GM19025 (cell line): ENCODE data around the gene HIBADH.
"Not testable (repeated sequence)": the region's sequence is repeated elsewhere in the genome, so short reads cannot be mapped to it uniquely, and the experiment has no call there.

Experiments used
- ATAC-seq: cut with Tn5 transposase; IDR thresholded peaks from one replicate; pipeline ENCODE4 v1.9.1; 2021; ENCODE audit warnings: mild to moderate bottlenecking, low read depth, moderate library complexity; ENCODE audit not compliant: unreplicated experiment

Gene HIBADH

DNA sequence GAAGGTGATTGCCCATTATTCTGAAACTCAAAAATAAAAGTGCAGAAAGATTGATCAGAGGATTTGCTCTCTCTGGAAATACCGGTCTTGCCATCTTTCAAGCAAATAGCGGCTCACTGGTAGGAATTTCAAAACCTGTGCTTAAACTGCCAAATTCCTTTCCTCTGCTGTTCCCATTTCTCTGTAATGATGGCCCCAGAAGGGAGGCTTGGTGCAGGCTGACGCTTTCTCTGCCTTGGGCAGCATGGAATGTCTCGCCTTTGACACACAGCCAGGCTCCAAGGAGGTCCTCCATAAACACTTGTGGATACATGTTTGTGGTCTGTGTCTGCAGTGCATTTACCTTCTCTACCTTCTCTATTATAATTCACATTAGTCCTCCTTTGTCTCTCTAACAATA, 146.8 kb downstream of the HIBADH start:
- no peak for ATAC-seq

DNA sequence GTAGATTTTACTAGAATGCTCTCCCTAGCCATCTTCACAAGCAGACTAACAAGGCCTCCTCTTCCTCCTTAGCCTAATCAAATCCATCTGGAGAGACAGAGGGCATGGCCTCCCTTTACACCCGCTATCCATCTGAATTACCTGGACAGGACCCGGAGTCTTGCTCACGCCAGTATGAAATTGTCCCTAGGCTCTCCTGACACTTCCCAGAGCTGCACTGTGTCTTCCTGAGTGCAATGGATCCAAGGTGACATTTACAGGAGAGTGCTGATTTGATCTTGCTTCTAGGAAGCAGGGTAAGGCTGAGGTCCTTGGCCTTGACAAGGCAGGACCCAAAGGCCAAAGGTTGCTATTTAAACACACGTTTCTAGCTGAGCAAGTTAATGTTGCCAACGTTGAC, 147.8 kb downstream of the HIBADH start:
- no peak for ATAC-seq

DNA sequence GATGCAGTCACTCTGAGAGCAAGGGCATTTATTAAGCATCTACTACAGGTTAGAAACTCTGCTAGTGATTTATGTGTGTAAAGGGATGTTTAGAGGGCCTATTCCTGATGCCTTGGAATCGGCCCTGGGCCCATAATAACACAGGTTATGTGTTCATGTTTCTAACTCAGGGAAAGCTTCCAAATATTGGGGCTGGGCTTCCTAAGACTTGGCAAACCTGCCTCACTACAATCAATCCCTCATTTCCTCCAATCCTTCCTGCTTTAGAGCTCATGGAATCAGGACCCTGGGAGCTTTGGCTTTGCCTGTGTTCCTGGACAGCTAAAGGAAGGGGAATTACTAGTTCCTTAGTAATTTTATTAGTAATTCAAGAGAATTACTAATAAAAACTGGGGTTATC, 148.8 kb downstream of the HIBADH start:
- ATAC-seq: no peak

DNA sequence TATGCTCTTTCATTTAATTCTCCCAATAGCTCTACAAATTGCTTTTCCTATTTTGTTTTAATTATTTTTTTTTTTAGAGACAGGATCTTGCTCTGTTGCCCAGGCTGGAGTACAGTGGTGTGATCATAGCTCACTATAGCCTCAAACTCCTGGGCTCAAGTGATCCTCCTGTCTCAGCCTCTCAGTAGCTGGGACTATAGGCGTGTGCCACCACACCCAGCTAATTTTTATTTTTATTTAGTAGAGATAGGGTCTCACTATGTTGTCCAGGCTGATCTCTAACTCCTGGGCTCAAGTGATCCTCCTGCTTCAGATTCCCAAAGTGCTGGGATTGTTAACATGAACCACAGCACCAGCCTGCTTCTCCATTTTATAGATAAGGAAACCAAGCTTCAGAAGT, 151.3 kb downstream of the HIBADH start:
- ATAC-seq: not testable (repeated sequence)

DNA sequence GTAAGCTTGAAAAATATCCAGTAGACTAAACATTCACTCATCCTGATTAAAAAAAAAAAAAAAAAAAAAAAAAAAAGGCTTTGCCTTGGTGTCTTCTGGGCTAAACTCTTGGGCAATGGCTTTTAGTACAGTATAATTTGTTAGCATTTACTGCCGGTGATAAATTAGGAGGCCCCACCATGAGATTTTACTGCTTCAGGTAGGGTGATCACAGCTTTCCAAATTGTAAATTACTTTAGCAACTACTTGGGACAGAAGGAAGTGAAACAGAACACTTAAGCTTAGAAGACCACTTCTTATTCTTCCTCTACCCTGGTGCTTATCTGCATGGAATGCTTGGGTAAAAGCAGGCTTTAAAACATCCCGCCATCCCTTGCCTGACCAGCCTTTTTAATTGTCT, 152.1 kb downstream of the HIBADH start:
- no peak for ATAC-seq

DNA sequence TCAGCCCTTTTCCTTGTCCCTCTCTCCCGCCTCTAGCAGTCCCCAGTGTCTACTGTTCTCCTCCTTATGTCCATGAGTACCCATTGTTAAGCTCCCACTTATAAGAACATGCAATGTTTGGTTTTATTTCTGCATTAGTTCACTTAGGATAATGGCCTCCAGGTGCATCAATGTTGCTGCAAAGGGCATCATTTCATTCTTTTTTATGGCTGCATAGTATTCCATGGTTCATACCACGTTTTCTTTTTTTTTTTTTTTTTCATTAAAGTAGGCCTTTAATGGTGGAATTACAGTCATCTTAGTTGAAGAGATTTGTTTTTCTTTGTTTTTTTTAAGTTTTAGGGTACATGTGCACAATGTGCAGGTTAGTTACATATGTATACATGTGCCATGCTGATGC, 160.8 kb downstream of the HIBADH start:
- not testable (repeated sequence) for ATAC-seq

DNA sequence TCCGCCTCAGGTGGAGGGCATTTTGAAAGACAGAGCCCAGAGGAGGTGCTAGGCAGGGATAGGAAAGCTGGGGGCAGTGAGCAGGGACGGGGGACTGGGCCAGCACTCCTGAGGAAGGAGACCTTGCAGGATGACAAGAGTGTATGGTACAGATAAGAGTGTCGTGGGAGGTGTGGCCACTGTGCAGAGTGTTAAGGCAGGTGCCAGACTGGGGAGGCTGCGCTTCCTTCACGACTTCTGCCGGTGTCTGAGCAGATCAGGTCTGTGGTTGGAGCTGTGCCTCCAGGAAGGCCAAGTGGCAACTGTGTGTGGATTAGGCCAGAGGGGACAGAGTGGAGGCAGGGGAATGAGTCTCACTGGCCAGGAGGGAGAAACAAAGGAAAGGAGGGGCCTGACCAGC, 161.7 kb downstream of the HIBADH start:
- ATAC-seq: no peak

DNA sequence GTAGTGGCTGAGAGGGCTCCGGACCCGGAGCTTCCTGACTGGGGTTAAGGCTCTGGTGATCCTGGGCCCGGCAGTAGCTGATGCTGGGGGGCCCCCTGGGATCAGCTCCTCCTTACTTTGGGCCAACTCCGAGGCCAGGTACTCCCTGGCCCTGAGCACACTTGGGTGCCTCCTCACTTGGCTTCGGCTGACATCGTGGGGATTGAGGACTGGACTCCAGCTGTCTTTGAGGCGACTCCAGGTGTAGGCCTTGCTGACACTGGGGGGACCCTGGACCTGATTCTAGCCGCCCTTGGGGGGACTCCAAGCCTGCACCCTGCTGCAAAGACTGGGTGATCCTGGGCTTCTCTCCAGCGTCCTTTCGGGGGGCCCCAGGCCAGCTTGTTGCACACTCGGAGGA, 170.5 kb downstream of the HIBADH start:
- ATAC-seq: no peak

DNA sequence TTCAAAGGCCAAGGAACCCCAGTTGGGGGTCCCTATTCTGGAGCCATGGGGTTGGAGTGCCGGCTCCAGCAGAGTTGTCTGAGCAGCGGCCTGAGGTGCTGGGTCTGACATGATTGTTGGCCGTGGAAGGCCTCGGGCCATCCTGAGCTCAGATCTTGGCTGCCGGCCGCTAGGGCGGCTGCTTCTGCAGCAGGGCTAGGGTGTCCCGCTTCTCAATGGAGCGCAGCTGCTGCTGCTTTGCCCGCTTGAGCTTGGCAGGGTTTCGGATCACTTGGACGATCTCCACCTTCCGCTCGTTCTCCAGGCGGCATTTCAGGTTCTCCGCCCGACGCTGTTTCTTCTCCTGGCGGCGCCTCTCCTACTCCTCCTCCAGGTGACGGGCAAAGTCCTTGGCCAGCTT, 171.1 kb downstream of the HIBADH start:
- ATAC-seq: no peak

DNA sequence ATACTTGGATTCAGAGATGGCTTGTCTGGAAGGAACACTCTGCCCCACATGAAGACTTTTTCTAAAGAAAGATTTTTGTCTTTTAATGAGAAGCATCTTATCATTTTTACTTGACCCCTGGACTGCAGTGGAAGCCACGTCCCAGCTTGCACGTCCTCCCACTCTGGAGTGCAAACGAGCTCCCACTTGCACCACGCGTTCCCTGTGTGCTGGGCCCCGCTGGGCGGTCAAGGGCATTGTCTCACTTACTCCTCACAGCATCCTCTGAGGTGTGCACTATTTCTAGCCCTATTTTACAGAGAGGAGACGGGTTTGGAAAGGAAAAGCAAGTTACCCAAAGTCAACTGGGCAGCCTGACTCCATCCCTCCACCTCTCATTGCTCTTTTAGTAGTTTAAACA, 175.2 kb downstream of the HIBADH start:
- ATAC-seq: no peak

DNA sequence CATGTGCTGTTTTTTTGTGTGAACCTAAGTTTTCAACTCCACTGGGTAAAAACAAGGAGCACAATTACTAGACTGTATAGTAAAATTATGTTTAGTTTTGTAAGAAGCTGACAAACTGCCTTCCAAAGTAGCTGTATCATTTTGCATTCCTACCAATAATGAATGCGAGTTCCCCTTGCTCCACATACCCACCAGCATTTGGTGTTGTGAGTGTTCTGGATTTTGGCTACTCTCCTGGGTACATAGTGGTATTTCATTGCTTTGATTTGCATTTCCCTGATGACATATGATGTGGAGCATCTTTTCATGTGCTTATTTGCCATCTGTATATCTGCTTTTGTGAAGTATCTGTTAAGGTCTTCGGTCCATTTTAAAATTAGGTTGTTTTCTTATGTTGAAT, 178.2 kb downstream of the HIBADH start:
- ATAC-seq: no peak

DNA sequence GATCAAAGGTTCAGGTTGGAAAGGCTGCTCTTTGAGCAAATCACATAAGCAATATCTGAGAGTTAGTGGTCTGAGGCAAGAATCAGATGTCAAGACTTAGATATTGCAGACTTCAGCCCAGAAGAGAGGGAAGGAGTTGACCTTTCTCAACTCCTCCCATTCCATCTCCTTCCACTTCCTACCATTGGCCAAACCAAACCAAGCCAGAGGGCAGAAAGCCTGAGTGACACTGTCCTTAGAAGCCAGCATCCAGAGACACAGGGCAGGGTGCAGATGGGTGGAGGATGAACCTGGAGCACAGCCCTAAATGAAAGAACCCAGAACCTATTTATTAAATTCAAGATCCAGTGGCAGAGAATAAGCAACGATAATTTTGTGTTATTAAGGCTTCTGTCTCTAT, 180.5 kb downstream of the HIBADH start:
- ATAC-seq: no peak

DNA sequence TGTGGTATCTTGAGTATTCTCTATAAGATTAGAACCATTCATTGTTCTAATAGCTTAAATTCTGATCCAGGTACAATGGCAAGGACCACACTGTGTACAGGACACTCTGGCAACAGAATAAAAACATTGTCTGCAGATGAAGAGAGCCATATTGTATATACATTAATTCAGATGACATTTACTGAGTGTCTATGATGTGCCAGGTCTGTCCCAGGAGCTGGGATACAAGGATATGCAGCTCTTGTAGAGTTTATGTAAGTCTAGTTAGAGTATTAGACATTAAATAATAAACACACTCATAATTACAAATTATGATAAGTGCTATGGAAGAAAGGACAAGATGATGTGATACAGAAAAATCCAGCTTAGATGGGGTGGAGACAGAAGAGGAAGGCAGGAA, 184.1 kb downstream of the HIBADH start:
- ATAC-seq: no peak

DNA sequence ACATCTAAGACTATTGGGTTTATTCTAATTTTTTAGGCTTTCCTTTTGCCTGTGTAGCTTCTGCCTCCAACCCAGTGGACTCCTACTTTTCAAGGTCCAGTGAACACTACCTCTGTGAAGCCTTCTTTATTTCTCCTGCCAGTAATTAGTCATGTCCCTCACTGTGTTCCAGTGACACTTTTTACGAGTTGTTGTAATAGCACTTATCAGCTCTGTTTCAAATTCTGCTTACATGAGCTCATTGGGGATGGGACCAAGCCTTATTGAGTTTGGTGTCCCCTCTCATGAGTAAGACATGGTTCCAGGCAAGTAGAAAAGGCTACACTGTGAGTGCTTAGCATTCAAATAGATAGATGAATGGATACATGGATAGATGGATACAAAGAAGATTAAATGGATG, 184.6 kb downstream of the HIBADH start:
- ATAC-seq: no peak

DNA sequence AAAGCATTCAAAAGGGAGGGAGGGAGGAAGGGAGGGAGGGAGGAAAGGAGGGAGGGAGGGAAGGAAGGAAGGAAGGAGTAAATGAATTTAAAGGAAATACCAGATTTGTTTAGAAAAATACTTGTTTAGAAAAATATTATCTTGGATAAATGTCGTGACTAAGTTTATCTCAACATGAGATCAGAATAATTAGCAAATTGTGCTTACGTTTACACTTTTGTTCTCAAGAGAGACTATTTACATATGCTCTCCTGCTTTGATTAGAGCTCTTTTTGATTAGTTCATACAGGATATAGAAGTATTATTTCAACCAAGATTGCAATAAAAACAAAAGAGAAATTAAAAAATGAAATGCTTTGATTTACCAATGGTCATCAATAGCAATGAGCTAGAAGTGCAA, 186.2 kb downstream of the HIBADH start:
- no peak for ATAC-seq
